ENCODE measurements around the gene SIRPA. TPM values are rescaled to one million over a fixed set of nuclear protein-coding genes. Genes with fewer than 3 reads are reported as not detected.

SIRPA gene
- total and polyA plus RNA-seq, 8 donors = 7.2 to 25.8 (median 9.0) TPM

DNA sequence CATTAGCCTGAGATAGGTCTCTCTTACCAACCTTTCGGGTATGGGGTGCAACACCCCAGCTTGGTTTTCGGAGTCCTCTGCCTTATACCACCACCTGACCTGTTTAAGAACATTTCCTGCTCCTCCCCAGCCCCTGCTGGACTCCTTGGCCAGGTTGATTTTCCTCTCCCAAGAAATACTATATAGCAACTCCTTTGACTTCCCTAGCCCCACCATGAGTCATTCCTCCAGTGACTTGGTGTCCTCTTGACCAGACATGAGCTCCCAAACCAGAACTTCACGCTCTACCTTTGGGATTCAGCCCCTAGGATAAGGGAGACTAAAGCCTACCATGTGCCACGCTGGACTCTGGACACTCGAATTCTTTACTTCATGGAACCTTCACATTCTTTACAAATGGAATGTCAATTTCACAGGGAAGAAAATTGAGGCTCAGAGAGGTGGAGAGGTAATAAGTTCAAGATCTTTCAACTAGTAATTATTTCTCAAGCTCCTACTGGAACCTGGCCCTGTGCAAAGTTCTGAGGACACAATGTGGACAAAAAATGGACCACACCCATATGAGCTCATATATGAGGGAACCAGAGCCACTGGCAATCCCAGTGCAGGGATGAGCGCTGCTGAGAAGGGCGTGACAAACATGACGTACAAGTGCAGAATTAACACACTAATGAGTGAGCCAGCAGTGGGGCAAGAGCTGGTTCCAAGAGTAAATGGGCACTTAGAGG lies 48.2 kb downstream of the SIRPA start:
- H3K9me3 ChIP-seq = no peaks in the 10 kb centered on the region
- no peaks in the 10 kb centered on the region for H3K36me3 ChIP-seq
- no peak overlapping the region for H3K27ac ChIP-seq
- TF ChIP-seq, protein P1, sequence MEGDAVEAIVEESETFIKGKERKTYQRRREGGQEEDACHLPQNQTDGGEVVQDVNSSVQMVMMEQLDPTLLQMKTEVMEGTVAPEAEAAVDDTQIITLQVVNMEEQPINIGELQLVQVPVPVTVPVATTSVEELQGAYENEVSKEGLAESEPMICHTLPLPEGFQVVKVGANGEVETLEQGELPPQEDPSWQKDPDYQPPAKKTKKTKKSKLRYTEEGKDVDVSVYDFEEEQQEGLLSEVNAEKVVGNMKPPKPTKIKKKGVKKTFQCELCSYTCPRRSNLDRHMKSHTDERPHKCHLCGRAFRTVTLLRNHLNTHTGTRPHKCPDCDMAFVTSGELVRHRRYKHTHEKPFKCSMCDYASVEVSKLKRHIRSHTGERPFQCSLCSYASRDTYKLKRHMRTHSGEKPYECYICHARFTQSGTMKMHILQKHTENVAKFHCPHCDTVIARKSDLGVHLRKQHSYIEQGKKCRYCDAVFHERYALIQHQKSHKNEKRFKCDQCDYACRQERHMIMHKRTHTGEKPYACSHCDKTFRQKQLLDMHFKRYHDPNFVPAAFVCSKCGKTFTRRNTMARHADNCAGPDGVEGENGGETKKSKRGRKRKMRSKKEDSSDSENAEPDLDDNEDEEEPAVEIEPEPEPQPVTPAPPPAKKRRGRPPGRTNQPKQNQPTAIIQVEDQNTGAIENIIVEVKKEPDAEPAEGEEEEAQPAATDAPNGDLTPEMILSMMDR (IDR thresholded peaks at IDR 0.05) = no peak
- 67 to 76% methylated on average over 8 of the region's 8 CpGs for WGBS, 2 donors
- no peak overlapping the region for H3K4me3 ChIP-seq
- no peaks in the 10 kb centered on the region for H3K27me3 ChIP-seq
- no peak for FAIRE-seq
- intact Hi-C loops (cut with DNase I) = no loop called here
- DNase-seq = no peak
- peaks cover 0 to 11% (median 0%) of the 10 kb centered on the region in 3 donors for H3K4me1 ChIP-seq
- peak in 1 of 4 donors; percentile 37 for ATAC-seq

DNA sequence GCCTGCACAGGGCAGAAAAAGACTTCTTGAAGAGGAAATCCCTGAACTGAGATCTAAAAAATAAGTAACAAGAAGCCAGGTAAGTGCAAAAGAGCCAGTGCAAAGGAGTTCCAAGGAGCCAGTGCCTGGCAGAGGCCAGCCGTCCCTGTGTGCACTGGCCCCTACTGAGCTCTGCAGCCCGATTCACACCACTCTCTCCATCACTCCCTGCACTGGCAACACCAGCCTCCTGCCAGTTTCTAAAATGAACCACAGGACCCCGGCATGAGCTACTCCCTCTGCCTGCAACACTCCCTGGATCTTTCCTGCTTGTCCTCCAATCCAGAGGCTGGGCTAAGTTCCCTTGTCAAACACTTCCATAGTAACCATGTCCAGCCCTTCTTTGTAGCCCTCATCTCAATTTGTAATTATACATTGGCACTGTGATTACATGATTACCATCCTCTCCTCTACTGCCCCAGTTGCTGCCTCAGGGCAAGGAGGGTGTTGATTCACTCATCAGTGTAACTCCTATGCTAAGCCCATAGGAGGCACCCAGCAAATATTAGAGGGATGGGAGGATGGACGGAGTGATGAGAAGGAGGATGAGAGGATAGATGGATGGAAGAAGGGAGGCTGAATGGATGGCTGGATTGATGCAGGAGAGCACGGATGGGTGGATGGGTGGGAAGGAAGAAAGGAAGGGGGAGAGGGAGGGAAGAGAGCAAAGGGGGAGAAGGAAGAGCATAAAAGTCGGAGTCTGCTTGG lies 49.3 kb downstream of the SIRPA start:
- peak overlapping the region in 1 of 4 donors; percentile 7 for H3K27ac ChIP-seq
- WGBS, 2 donors = 69 to 75% methylated on average over 6 of the region's 6 CpGs
- H3K4me1 ChIP-seq = peaks cover 0 to 11% (median 0%) of the 10 kb centered on the region in 3 donors
- no peak overlapping the region for H3K4me3 ChIP-seq
- DNase-seq = no peak
- FAIRE-seq = no peak
- TF ChIP-seq, protein P1 (IDR thresholded peaks at IDR 0.05) = no peak
- no peak for ATAC-seq
- no peaks in the 10 kb centered on the region for H3K27me3 ChIP-seq
- H3K9me3 ChIP-seq = no peaks in the 10 kb centered on the region
- H3K36me3 ChIP-seq = no peaks in the 10 kb centered on the region
- intact Hi-C loops (cut with DNase I) = no loop called here

DNA sequence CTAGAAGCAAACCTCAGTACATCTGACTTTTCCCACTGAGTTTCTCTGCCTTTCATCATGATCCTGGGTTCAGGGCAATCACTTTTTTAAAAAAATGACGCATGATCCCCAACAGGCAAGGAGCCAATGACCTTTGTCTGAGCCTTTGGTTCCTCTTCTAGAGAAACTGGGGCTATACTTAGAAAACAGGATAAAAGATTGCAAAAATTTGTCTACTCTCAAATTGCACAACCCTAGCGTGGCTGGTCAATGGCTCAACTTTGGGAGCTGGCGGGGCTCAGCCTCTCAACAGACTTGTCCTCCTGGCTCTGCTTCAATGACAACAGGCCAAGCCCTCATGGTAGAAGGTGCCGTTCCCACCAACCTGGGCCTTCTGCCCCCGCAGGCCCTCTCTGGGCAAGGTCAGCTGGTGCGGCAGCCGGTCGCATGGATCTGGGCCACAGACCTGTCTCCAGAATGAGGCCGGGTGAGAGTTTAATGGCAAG lies 50.0 kb downstream of the SIRPA start:
- FAIRE-seq (no peak), DNase-seq (peak; percentile 66 to 87 (median 73)), ATAC-seq (peak; percentile 76 to 90 (median 78))
- H3K36me3 ChIP-seq = no peaks in the 10 kb centered on the region
- peaks cover 0 to 11% (median 0%) of the 10 kb centered on the region in 3 donors for H3K4me1 ChIP-seq
- no peak overlapping the region for H3K4me3 ChIP-seq
- H3K9me3 ChIP-seq = no peaks in the 10 kb centered on the region
- TF ChIP-seq, protein P1 (IDR thresholded peaks at IDR 0.05) = no peak
- H3K27me3 ChIP-seq = no peaks in the 10 kb centered on the region
- intact Hi-C loops (cut with DNase I) = no loop called here
- H3K27ac ChIP-seq = peak overlapping the region in 3 of 4 donors; percentile 7 to 54 (median 52)
- 54 to 62% methylated on average over 9 of the region's 9 CpGs for WGBS, 2 donors

DNA sequence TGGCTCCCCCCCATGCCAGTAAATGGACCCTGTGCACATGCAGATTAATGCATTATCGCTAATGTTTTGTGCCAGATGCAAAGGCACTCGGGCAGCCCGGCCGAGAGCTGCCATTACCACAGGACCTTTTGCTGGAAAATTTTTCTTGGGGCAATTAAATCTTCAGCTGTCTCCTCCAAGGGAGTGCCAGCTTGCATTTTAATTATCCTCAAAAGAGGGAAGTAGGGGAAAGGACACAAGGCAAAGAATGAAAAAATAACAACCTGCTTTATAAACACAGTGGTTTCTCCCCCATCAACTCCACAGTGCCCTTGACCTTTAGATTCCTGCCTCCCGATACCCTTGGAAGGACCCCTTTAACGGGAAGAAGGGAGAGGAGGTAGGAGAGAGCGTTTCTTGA lies 50.5 kb downstream of the SIRPA start:
- intact Hi-C loops (cut with DNase I) = no loop called here
- WGBS, 2 donors = 53 to 64% methylated on average over 7 of the region's 7 CpGs
- no peak for FAIRE-seq

More for the DNA sequence above, 50.5 kb downstream of the SIRPA start:
- no peaks in the 10 kb centered on the region for H3K36me3 ChIP-seq
- H3K4me1 ChIP-seq = peaks cover 0 to 11% (median 0%) of the 10 kb centered on the region in 3 donors
- DNase-seq (no peak), ATAC-seq (no peak)
- TF ChIP-seq, protein P1 (IDR thresholded peaks at IDR 0.05) = no peak
- H3K4me3 ChIP-seq = no peak overlapping the region
- no peaks in the 10 kb centered on the region for H3K27me3 ChIP-seq
- H3K27ac ChIP-seq = peak overlapping the region in 2 of 4 donors; percentile 52 to 54
- no peaks in the 10 kb centered on the region for H3K9me3 ChIP-seq
